NCI-H524 treated with DMSO at 0.1 percent for 48 hours (cell line): ENCODE measurements around the gene URB1.
"Not testable (repeated sequence)": the region's sequence is repeated elsewhere in the genome, so short reads cannot be mapped to it uniquely, and the experiment has no call there.

Source experiments
- DNase-seq: peaks from one replicate; lab custom pipeline; 2025; lab: John Stamatoyannopoulos, UW

The URB1 gene

GRCh38 chr21:32370998-32371766 is 21.6 kb downstream of the URB1 start:
- DNase-seq = no peak

- not testable (repeated sequence) for DNase-seq
Observed at GRCh38 chr21:32368961-32369360, 23.9 kb downstream of the URB1 start.

DNA sequence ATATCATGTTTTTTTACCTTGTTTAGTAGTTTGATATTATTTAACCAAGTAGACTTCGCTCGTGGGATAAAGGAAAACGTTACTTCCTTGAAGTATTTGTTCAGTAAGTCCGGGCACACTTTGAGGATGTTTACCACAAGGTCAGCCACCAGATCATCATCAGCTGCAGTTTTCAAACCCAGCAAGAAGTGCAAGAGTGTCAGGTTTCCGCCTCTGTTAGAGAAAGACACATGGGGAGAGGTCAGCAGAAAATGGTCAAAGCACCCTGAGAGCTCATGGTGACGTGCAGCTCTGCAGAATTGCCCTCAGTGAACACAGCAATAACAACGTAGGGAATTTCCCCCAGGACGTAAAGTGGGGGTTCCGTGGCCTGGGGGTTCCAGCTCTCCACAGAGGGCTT is 24.4 kb downstream of the URB1 start:
- DNase-seq = no peak

- no peak for DNase-seq
Observed at GRCh38 chr21:32367158-32367557, 25.7 kb downstream of the URB1 start.

GRCh38 chr21:32366191-32366590 is 26.6 kb downstream of the URB1 start:
- no peak for DNase-seq

DNA sequence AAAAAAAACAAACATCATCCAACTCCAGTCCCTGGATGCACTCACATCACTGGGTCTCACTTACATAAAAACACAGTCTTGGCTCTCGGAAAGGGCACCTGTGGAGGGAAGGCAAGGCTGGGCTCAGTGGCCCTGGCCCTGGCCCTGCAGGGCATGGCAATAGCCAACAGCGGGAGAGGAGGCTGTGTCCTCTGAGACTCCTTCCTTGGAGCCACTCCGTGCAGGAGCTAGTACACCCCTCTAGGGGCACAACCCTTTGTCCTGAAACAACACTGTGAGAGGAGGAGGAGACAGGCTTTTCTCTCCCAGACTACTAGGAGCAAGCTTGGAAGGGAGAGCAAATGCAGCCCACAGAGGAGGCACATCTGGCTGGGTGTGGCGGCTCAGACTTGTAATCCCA is 28.0 kb downstream of the URB1 start:
- DNase-seq = no peak

- no peak for DNase-seq
Observed at GRCh38 chr21:32364387-32364786, 28.4 kb downstream of the URB1 start.

DNA sequence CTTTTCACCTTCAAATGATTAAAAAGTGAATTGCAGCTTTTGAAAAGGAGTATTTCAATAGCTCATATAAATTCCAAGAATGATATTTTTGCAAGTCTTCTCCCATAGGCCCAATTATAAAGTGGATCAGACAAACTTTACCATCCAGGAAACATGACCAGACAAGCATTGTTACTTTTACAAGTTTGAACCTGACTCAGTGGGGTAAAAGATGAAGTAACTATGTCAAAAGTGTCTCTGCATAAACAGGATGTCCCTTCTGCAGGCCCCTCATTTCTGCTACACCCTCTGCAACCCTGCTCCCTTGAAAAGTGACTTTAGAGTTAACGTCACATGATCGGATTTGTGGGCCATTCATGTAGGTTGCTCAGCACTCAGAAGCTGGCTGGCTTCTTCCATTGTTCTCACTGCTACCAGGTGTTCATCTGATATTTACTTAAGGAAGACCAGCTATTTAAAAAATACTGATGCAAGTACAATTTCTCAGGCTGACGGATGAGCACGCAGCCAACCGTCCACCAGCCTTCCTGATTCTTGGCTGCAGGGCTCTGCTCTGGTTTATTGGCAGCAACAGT is 32.3 kb downstream of the URB1 start:
- no peak for DNase-seq

GRCh38 chr21:32359719-32360260 is 33.0 kb downstream of the URB1 start:
- no peak for DNase-seq

DNA sequence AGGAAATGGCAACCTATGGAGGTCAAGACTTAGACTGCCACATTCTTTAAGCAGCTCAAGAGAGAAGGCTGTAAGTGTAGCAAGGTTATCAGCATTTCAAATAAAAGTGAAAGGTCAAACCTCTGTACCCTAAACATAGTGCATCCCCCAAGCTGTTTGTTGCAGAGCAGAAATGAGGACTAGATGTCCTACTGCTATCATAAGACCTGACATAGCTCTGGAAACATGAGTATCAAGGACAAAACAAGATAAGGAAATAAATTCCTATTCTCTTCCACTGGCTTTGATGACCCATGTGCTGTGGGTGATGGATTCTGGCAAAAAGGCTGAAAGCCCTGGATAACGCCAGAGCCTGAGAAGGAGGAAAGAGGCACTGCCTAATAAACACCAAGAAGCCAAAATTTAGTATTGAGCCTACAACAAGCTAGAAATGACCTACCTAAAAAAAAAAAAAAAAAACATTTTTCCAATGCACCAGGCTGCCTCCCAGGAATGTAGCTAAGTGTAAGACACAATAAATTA is 35.9 kb downstream of the URB1 start:
- DNase-seq = no peak

- DNase-seq = no peak
Observed at GRCh38 chr21:32353002-32353711, 39.7 kb downstream of the URB1 start.

GRCh38 chr21:32352526-32352925 is 40.3 kb downstream of the URB1 start:
- no peak for DNase-seq

GRCh38 chr21:32351428-32351827 is 41.4 kb downstream of the URB1 start:
- DNase-seq = no peak

GRCh38 chr21:32350981-32351380 is 41.8 kb downstream of the URB1 start:
- no peak for DNase-seq

GRCh38 chr21:32350211-32350980 is 42.4 kb downstream of the URB1 start:
- DNase-seq = no peak

- DNase-seq = no peak
Observed at GRCh38 chr21:32349333-32349944, 43.4 kb downstream of the URB1 start.

- no peak for DNase-seq
Observed at GRCh38 chr21:32348604-32349332, 44.0 kb downstream of the URB1 start.

- DNase-seq = no peak
Observed at GRCh38 chr21:32347977-32348376, 44.8 kb downstream of the URB1 start.

- no peak for DNase-seq
Observed at GRCh38 chr21:32347351-32347750, 45.5 kb downstream of the URB1 start.

DNA sequence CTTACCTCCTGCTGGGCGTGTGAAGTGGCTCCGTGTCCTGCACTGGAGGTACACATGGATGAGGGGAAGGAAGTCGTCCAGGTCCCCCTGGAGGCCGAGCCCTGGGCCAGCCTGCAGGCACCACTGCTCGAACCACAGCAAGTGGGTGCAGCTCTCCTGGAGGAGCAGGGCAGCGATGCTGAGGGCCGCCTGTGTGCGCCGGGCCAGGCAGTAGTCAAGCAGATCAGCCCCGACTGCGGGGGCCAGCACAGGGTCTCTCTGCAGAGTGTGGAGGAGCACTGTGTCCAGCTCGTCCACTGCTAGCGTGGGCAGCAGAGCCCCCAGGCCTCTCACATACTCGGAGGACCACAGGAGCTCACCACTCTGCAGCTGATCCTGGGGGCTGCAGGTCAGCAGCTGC is 45.9 kb downstream of the URB1 start:
- no peak for DNase-seq
